ENCODE data around the gene SMOC1. TPM values are rescaled to one million over a fixed set of nuclear protein-coding genes. Genes with fewer than 3 reads are reported as not detected.

The SMOC1 gene
- total RNA-seq, 3 donors from 2014 or later, result 2.9 to 32.6 (median 5.7) TPM

DNA sequence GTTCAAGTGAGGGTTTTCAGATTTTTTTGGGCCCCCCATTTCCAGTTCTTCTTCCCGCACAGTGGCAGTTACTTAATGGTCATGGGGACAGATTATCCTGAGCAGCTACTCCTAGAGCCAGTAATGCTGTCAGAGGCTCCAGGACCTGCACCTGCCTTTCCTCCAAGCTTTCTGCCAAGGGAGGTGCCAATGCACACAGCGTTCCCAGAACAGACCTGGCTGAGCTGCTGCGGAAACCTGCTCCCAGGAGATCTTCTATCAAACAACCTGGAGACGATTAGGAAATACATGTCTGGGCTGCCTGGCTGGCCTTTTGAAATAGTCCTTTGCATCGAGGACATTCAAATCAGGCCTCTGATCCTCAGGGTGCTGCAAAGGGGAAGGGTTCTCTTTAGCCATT is 188.6 kb downstream of the SMOC1 start:
- no peaks in the 10 kb centered on the region for H3K36me3 ChIP-seq
- H3K9me3 ChIP-seq, result no peaks in the 10 kb centered on the region
- H3K27me3 ChIP-seq, result peaks cover 0 to 5% of the 10 kb centered on the region in 2 donors
- no peak overlapping the region for H3K4me3 ChIP-seq
- DNase-seq (ENCODE audit: low spot score in 2 of 2), result no peak
- intact Hi-C loops (cut with DNase I; ENCODE audit: low total_unique reads), result no loop called here
- no peak overlapping the region for H3K27ac ChIP-seq
- no peaks in the 10 kb centered on the region for H3K4me1 ChIP-seq
- TF ChIP-seq POLR2AphosphoS5 (IDR thresholded peaks at IDR 0.05), result no peak

DNA sequence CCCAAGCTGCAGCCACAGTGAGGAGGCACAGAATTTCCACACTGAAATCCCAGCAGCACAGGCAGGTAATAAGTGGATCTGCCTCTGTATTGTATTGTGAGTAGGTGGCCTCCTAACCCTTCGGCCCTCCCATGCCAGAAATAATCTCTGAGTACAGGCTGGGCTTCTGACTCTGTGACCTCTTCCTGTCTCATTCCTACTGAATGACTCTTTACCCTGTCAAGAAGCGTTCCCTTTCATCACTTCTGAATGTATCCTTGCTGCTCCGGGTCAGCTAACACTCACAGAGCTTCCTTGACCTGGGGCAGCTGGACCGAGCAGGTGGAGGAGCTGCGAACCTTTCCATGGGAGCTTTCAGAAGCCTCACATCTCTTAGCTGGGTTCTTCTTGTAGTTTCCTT is 190.0 kb downstream of the SMOC1 start:
- peaks cover 0 to 5% of the 10 kb centered on the region in 2 donors for H3K27me3 ChIP-seq
- H3K36me3 ChIP-seq, result no peaks in the 10 kb centered on the region
- DNase-seq (ENCODE audit: low spot score in 2 of 2), result no peak
- no peaks in the 10 kb centered on the region for H3K9me3 ChIP-seq
- intact Hi-C loops (cut with DNase I; ENCODE audit: low total_unique reads), result no loop called here
- no peak overlapping the region for H3K27ac ChIP-seq
- H3K4me3 ChIP-seq, result no peak overlapping the region
- H3K4me1 ChIP-seq, result no peaks in the 10 kb centered on the region
- TF ChIP-seq, protein P1, sequence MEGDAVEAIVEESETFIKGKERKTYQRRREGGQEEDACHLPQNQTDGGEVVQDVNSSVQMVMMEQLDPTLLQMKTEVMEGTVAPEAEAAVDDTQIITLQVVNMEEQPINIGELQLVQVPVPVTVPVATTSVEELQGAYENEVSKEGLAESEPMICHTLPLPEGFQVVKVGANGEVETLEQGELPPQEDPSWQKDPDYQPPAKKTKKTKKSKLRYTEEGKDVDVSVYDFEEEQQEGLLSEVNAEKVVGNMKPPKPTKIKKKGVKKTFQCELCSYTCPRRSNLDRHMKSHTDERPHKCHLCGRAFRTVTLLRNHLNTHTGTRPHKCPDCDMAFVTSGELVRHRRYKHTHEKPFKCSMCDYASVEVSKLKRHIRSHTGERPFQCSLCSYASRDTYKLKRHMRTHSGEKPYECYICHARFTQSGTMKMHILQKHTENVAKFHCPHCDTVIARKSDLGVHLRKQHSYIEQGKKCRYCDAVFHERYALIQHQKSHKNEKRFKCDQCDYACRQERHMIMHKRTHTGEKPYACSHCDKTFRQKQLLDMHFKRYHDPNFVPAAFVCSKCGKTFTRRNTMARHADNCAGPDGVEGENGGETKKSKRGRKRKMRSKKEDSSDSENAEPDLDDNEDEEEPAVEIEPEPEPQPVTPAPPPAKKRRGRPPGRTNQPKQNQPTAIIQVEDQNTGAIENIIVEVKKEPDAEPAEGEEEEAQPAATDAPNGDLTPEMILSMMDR (IDR thresholded peaks at IDR 0.05), result no peak
- TF ChIP-seq POLR2AphosphoS5 (IDR thresholded peaks at IDR 0.05) (no peak), POLR2A (IDR thresholded peaks at IDR 0.05) (no peak)

DNA sequence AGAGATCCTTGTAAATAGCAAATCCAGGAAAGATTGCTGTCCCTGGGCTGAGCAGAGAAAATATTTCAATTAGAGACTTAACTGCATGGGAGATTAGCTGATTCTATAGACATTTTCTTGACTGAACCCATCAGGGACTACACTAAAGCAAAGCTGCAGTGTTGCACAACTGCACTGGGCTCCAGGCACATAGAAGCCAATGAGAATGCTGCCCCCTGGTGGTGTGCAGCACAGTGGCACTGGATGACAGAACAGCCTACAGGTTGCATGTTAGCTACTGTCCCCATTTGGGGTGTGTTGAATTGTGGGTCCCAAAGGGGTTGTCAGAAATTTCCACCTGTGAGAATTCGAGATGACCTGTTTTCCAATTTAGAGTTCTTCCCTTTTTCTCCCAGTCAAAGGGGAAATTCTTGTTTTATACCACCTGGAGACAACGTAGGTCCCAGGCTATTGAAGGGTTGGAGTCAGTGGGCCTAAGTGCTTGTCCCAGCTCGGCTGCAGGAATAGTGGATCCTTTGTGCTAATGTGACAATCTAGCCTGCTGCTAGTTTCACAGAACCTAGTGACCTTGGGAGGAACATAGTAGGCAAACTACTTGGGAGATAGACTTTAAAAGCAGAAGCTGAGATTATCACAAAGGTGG is 194.8 kb downstream of the SMOC1 start:
- Histone ChIP-seq H3K9me3 (no peaks in the 10 kb centered on the region), H3K27ac (no peak overlapping the region), H3K27me3 (peaks cover 0 to 5% of the 10 kb centered on the region in 2 donors), H3K36me3 (no peaks in the 10 kb centered on the region), H3K4me1 (no peaks in the 10 kb centered on the region), H3K4me3 (no peak overlapping the region)
- peak; percentile 26 to 62 for DNase-seq (ENCODE audit: low spot score in 2 of 2)
- intact Hi-C loops (cut with DNase I; ENCODE audit: low total_unique reads), result no loop called here
- TF ChIP-seq POLR2A (IDR thresholded peaks at IDR 0.05), result no peak
- TF ChIP-seq, protein P1 (IDR thresholded peaks at IDR 0.05), result peak; percentile 36 to 58 (median 52)

DNA sequence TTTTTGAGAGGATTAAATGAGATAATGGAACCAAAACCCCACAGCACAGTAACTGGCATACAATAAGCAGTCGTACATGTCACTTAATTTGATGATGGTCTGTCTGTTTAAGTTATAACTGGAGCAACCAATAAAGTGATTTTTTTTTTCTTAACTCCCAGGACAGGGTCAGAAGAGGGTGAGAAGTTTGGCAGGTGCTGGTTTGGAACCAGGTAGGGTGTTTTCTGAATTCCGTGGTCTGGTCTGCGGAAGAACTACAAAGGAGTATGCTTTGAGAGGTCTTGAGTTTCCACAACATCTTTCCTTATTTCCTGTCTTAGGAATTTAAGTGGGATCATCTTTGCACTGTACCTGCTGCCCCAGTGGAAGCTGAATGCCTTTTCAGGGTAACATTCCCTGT is 197.8 kb downstream of the SMOC1 start:
- no peaks in the 10 kb centered on the region for H3K4me1 ChIP-seq
- intact Hi-C loops (cut with DNase I; ENCODE audit: low total_unique reads), result no loop called here
- DNase-seq (ENCODE audit: low spot score in 2 of 2), result no peak

DNA sequence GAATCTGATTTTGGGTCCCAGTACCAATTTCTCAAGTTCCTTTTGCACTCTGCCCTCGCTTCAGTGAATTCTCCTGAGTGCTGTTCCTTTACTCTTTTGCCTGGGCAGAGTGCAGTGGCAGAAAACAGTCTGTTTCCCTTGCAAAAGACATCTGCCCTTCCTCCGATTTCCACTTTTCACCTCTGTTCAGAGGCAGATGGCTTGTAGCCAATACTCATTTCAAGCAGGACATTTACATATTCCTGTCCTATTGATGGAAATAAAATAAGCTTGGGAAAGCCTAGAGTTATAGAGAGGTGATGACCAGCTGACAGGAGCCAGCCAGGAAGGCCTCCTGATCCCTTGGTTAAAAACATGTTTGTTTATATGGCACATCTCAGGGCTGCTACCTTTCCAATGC is 198.5 kb downstream of the SMOC1 start:
- Histone ChIP-seq H3K4me3 (no peak overlapping the region), H3K27me3 (peaks cover 0 to 14% of the 10 kb centered on the region in 2 donors), H3K9me3 (no peaks in the 10 kb centered on the region), H3K27ac (no peak overlapping the region), H3K36me3 (no peaks in the 10 kb centered on the region), H3K4me1 (no peaks in the 10 kb centered on the region)
- DNase-seq (ENCODE audit: low spot score in 2 of 2), result no peak
- intact Hi-C loops (cut with DNase I; ENCODE audit: low total_unique reads), result no loop called here
- TF ChIP-seq, protein P1 (IDR thresholded peaks at IDR 0.05), result no peak
- TF ChIP-seq POLR2A (IDR thresholded peaks at IDR 0.05) (no peak), POLR2AphosphoS5 (IDR thresholded peaks at IDR 0.05) (no peak)

More for the DNA sequence above, 197.8 kb downstream of the SMOC1 start:
- Histone ChIP-seq H3K27ac (no peak overlapping the region), H3K27me3 (peaks cover 0 to 11% of the 10 kb centered on the region in 2 donors), H3K4me3 (no peak overlapping the region), H3K36me3 (no peaks in the 10 kb centered on the region), H3K9me3 (no peaks in the 10 kb centered on the region)
- TF ChIP-seq, protein P1 (IDR thresholded peaks at IDR 0.05), result no peak
- no peak for TF ChIP-seq POLR2A (IDR thresholded peaks at IDR 0.05)
- no peak for TF ChIP-seq POLR2AphosphoS5 (IDR thresholded peaks at IDR 0.05)
